ENCODE measurements around the gene LMAN1. TPM values are rescaled to one million over a fixed set of nuclear protein-coding genes. Genes with fewer than 3 reads are reported as not detected.

The LMAN1 gene
- total and polyA plus RNA-seq, 2 of the 4 experiments (the other 2 are of a cell fraction): 83.1 to 213 TPM

DNA sequence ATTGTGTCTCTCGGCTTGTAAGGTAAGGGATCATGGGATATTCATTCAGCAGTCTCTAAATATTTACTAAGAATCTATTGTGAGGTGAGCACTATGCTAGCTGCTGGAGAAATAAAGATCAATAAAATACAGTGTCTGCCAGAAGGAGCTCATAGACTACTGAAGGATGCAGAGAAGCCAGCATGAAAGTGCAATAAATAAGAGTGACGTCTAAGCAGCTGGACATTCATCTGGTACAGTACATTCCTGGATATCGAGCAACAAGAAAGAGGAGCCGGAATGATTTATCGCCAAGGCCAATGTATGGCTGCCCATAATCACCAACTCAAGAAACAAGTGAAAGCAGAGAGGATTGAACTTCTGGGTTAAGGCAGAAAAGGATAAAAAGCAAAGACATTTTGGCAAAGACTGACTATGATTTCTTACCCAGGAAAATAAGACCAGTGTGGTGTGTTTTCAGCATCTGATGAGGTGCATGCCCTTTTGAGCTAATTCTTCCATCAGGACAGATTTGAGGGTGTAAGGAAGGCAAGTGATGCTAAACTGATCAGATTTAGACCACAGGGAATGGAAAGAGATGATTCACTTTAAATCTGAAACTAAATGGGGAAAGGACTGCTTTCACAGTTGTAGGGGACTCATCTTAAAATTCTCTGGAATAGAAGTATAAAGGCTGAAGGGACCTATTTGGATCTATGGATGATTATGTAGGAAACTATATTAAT lies 18.7 kb upstream of the LMAN1 start:
- Histone ChIP-seq H2AK5ac (ENCODE audit: low read depth, low read length) (no peak overlapping the region), H3K23ac (ENCODE audit: low read depth, low read length) (no peak overlapping the region), H3K4me3 (ENCODE audit: insufficient read depth, low read depth, low read length) (no peak overlapping the region), H3K27ac (ENCODE audit: insufficient read depth, low read length) (no peak overlapping the region), H2BK20ac (ENCODE audit: low read depth, low read length) (no peak overlapping the region), H3K4me2 (ENCODE audit: low read depth, low read length) (no peak overlapping the region), H3K4me1 (ENCODE audit: control insufficient read depth, insufficient read depth, low read length) (no peaks in the 10 kb centered on the region), H3K9me3 (ENCODE audit: control insufficient read depth, insufficient read depth, low read length) (no peaks in the 10 kb centered on the region; the same call in 1 of the 2 replicates), H3K27me3 (ENCODE audit: control insufficient read depth, insufficient read depth, low read length) (peaks cover 22% of the 10 kb centered on the region), H2AFZ (replicated peaks; ENCODE audit: low read length, poor library complexity) (no peak overlapping the region), H2BK15ac (ENCODE audit: low read depth, low read length) (no peak overlapping the region), H4K20me1 (ENCODE audit: insufficient read depth, low read length) (no peaks in the 10 kb centered on the region), H3K14ac (replicated peaks; ENCODE audit: low read depth, low read length) (no peak overlapping the region), H3K4ac (ENCODE audit: low read depth, low read length) (no peak overlapping the region), H4K5ac (ENCODE audit: low read depth, low read length) (no peak overlapping the region), H3K36me3 (ENCODE audit: control insufficient read depth, insufficient read depth, low read length) (no peaks in the 10 kb centered on the region), H3K9me1 (ENCODE audit: insufficient read depth, low read length) (no peaks in the 10 kb centered on the region), H3K56ac (ENCODE audit: extremely low read depth, insufficient read depth, low read length) (no peak overlapping the region), H3K18ac (ENCODE audit: low read depth, low read length) (no peak overlapping the region), H3K79me1 (ENCODE audit: low read depth in 1 of 2, low read length in 2 of 2) (no peaks in the 10 kb centered on the region), H4K91ac (ENCODE audit: insufficient read depth, low read depth, low read length) (no peak overlapping the region), H2BK120ac (ENCODE audit: low read depth, low read length) (no peak overlapping the region), H3K9ac (ENCODE audit: low read depth, low read length) (no peak overlapping the region), H2AK9ac (replicated peaks; ENCODE audit: low read depth, low read length, poor library complexity) (no peak overlapping the region), H4K8ac (ENCODE audit: low read depth in 2 of 2, low read length in 2 of 2) (no peak overlapping the region), H2BK5ac (ENCODE audit: low read depth, low read length, poor library complexity, severe bottlenecking) (no peak overlapping the region)
- dilution Hi-C loops (cut with HindIII; ENCODE audit: low sequenced_read_pairs, unreplicated experiment): no loop called here
- intact Hi-C loops (cut with micrococcal nuclease): no loop called here
- no peak for TF ChIP-seq BHLHE40 (IDR thresholded peaks at IDR 0.05; ENCODE audit: low read depth, low read length)
- TF ChIP-seq RCOR1 (IDR thresholded peaks at IDR 0.05; ENCODE audit: insufficient replicate concordance, low read length): no peak
- TF ChIP-seq, protein P1, sequence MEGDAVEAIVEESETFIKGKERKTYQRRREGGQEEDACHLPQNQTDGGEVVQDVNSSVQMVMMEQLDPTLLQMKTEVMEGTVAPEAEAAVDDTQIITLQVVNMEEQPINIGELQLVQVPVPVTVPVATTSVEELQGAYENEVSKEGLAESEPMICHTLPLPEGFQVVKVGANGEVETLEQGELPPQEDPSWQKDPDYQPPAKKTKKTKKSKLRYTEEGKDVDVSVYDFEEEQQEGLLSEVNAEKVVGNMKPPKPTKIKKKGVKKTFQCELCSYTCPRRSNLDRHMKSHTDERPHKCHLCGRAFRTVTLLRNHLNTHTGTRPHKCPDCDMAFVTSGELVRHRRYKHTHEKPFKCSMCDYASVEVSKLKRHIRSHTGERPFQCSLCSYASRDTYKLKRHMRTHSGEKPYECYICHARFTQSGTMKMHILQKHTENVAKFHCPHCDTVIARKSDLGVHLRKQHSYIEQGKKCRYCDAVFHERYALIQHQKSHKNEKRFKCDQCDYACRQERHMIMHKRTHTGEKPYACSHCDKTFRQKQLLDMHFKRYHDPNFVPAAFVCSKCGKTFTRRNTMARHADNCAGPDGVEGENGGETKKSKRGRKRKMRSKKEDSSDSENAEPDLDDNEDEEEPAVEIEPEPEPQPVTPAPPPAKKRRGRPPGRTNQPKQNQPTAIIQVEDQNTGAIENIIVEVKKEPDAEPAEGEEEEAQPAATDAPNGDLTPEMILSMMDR (conservative IDR thresholded peaks at IDR 0.05; ENCODE audit: low read depth, low read length): no peak
- no peak for TF ChIP-seq CEBPB (IDR thresholded peaks at IDR 0.05; ENCODE audit: low read depth, low read length)
- TF ChIP-seq, protein P2, sequence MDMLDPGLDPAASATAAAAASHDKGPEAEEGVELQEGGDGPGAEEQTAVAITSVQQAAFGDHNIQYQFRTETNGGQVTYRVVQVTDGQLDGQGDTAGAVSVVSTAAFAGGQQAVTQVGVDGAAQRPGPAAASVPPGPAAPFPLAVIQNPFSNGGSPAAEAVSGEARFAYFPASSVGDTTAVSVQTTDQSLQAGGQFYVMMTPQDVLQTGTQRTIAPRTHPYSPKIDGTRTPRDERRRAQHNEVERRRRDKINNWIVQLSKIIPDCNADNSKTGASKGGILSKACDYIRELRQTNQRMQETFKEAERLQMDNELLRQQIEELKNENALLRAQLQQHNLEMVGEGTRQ (IDR thresholded peaks at IDR 0.05; ENCODE audit: low read depth, low read length): no peak
- no peak for TF ChIP-seq FOS (IDR thresholded peaks at IDR 0.05; ENCODE audit: low read depth, low read length)
- no peak for TF ChIP-seq POLR2A (IDR thresholded peaks at IDR 0.05; ENCODE audit: low read depth, low read length)
- no peak for TF ChIP-seq RFX5 (IDR thresholded peaks at IDR 0.05; ENCODE audit: low read depth, low read length)
- TF ChIP-seq, protein P3, sequence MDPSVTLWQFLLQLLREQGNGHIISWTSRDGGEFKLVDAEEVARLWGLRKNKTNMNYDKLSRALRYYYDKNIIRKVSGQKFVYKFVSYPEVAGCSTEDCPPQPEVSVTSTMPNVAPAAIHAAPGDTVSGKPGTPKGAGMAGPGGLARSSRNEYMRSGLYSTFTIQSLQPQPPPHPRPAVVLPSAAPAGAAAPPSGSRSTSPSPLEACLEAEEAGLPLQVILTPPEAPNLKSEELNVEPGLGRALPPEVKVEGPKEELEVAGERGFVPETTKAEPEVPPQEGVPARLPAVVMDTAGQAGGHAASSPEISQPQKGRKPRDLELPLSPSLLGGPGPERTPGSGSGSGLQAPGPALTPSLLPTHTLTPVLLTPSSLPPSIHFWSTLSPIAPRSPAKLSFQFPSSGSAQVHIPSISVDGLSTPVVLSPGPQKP (IDR thresholded peaks at IDR 0.05; ENCODE audit: borderline replicate concordance, low read depth, low read length): no peak
- TF ChIP-seq CHD1 (IDR thresholded peaks at IDR 0.05; ENCODE audit: low read depth, low read length): no peak
- no peak for TF ChIP-seq NFE2L2 (IDR thresholded peaks at IDR 0.05; ENCODE audit: low read depth, low read length)
- no peak for TF ChIP-seq SMC3 (IDR thresholded peaks at IDR 0.05; ENCODE audit: low read depth, low read length)
- TF ChIP-seq RAD21 (IDR thresholded peaks at IDR 0.05; ENCODE audit: low read length): no peak
- TF ChIP-seq MAZ (IDR thresholded peaks at IDR 0.05; ENCODE audit: borderline replicate concordance, low read depth, low read length): no peak
- TF ChIP-seq MAFK (IDR thresholded peaks at IDR 0.05; ENCODE audit: low read depth, low read length): no peak
- TF ChIP-seq MXI1 (IDR thresholded peaks at IDR 0.05; ENCODE audit: borderline replicate concordance, low read depth, low read length): no peak
- ChIA-PET POLR2A (ENCODE audit: unreplicated experiment) (no interaction called here), CTCF (no interaction called here)
- no peak for DNase-seq
- no TSS peak for BruUV-seq (replicated peaks)
- ATAC-seq (ENCODE audit: low read depth): no peak
- WGBS, 2 experiments (ENCODE audit: extremely low coverage in 2 of 2, insufficient read length in 1 of 2): no CpG with 5 or more reads among the region's 5 CpGs
- in situ Hi-C loops (cut with MboI; ENCODE audit: low sequenced_read_pairs): no loop called here
